VCaP (cell line): ENCODE measurements around the gene PHAF1.
A peak's percentile ranks its signal among the peaks of the same experiment; 100 is the strongest.

Source experiments
- H3K27ac ChIP-seq: fragments of 450-650 bp; 2 replicates; pipeline ENCODE4 v1.5.1; 2017
- TF ChIP-seq, protein P1 (sequence below): fragments of 450-650 bp; conservative IDR thresholded peaks from 2 replicates; pipeline ENCODE4 v1.5.1; 2017; ENCODE audit warnings: mild to moderate bottlenecking, moderate library complexity

The PHAF1 gene

DNA sequence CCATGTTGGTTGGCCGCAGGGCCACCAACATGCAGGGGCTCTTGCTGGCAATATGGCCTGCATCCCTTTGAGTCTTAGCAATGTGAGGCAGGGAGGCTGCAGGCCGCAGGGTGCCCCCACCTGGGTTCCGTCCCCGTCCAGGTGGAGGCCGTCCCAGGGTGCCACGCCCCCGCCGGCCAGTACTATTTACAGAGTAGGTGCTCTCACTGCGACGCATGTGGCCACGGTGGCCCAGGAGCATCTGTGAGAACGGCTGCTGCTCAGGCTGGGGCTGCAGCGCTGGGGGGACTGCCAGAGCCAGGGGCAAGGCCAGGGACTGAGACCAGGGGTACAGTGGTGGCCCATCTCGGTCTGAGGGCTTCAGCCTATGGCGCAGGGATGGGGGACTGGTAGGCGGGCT lies 70.4 kb downstream of the PHAF1 start:
- TF ChIP-seq, protein P1, sequence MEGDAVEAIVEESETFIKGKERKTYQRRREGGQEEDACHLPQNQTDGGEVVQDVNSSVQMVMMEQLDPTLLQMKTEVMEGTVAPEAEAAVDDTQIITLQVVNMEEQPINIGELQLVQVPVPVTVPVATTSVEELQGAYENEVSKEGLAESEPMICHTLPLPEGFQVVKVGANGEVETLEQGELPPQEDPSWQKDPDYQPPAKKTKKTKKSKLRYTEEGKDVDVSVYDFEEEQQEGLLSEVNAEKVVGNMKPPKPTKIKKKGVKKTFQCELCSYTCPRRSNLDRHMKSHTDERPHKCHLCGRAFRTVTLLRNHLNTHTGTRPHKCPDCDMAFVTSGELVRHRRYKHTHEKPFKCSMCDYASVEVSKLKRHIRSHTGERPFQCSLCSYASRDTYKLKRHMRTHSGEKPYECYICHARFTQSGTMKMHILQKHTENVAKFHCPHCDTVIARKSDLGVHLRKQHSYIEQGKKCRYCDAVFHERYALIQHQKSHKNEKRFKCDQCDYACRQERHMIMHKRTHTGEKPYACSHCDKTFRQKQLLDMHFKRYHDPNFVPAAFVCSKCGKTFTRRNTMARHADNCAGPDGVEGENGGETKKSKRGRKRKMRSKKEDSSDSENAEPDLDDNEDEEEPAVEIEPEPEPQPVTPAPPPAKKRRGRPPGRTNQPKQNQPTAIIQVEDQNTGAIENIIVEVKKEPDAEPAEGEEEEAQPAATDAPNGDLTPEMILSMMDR: no peak

GRCh38 chr16:67181346-67181745 lies 71.6 kb downstream of the PHAF1 start:
- TF ChIP-seq, protein P1: no peak
- H3K27ac ChIP-seq: no peak overlapping the region

More for the DNA sequence above, 70.4 kb downstream of the PHAF1 start:
- no peak overlapping the region for H3K27ac ChIP-seq

DNA sequence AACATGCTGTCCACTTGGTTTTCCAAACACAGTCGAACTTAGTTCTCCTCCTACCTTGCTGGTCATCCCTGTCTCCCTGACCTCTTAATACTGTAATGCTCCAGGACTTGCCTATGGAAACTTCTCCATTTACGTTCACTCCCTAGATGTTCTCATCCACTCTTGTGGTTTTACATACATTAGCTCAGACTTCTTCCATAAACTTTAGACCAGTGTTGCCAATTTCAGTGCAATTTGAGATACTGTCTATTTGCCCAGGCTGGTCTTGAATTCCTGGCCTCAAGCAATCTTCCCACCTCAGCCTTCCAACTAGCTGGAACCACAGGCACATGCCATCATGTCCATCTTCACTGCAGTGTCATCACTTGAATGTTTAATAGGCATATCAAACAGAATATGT lies 72.5 kb downstream of the PHAF1 start:
- TF ChIP-seq, protein P1: no peak
- H3K27ac ChIP-seq: no peak overlapping the region

GRCh38 chr16:67183284-67183626 lies 73.5 kb downstream of the PHAF1 start:
- peak overlapping the region; percentile 85 for H3K27ac ChIP-seq
- TF ChIP-seq, protein P1: no peak

DNA sequence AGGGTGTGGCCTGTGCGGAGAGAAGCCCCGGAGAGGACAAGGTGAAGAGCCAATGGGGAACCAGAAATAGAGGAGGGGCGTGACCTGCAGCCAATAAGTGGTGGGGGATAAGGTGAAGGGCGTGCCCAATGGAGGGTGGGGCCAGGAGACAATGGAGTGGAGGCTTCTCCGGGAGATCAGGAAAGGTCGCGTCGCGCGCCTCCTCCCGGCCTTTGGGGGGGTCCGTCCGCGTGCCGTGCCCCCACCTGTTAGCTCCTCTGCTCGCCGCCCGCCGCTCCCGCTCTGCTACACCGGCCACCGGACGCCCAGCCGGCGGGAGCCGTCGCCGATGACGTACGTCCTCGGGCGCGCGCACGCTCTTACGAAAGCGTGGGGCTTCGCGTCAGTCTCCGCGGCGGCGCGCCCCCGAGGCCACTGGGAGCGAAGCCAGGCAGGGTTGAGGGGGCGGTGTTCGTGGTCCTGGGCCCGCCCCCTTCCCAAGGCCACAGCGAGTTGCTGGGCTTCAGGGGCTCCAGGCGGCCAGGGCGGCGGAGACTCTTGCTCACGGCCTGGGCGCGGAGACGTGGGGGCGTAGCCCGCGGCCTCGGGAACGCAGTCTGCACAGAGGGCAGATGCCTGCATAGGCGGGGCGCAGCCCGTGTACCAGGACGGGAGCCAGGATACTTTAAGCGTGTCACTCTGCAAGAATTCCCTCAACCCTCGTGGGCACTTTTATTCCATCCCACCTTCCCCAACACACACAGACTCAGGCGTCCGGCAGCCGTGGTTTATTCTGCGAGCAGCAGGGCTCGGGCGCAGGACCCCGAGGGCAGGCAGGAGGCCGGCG lies 74.1 kb downstream of the PHAF1 start, which contains the start of gene MATCAP1:
MATCAP1 (minus strand) TSS at position 337 of the 826 bp plus-strand sequence. CDS start 3,353 bp downstream, outside the sequence.
- TF ChIP-seq, protein P1: no peak
- peak within 1 kb of the TSS; percentile 85 for H3K27ac ChIP-seq

- TF ChIP-seq, protein P1: no peak
- peak overlapping the region; percentile 85 for H3K27ac ChIP-seq
Observed at GRCh38 chr16:67184453-67184994, 74.8 kb downstream of the PHAF1 start.

GRCh38 chr16:67184995-67185650 lies 75.4 kb downstream of the PHAF1 start:
- TF ChIP-seq, protein P1: no peak
- H3K27ac ChIP-seq: peak overlapping the region; percentile 85
